Sigmoid colon (tissue), 4 donors: ENCODE measurements around the gene AUTS2.

Experiments
- POLR2AphosphoS5 ChIP-seq, 4 donors: sonication (generic); formaldehyde crosslinking; IDR thresholded peaks; one replicate each; pipeline ENCODE4 v1.6.1; 2017; ENCODE audit warnings: antibody characterized with exemption in 4 of 4
- TF ChIP-seq, protein P1 (sequence below), 4 experiments: fragments of 450-650 bp in 3 of 4; fragments of 200-600 bp in 1 of 4; IDR thresholded peaks; one replicate each; pipeline ENCODE4 v1.5.1; 2016 to 2019; ENCODE audit warnings: antibody characterized with exemption in 4 of 4, mild to moderate bottlenecking in 3 of 4, moderate library complexity in 2 of 4

DNA sequence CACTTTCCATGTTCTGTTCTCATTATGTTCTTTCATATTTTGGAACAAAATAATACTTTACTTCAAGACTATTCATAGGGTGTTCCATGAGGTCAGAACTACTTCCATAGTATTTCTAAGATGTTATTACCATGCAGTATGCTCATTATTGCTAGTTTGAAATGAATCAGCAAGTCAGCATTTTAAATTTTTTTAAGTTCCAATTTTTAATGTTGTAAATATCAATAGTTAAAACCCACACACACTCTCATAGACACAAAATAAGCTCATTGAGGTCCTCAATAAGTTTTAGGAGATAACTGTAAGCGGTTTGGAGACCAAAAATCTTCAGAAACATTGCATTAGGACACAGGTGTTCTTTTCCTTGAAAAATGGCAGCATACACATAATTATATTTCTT, 550.7 kb downstream of the AUTS2 start:
- no peak for TF ChIP-seq POLR2AphosphoS5 (IDR thresholded peaks at IDR 0.05)
- TF ChIP-seq, protein P1, sequence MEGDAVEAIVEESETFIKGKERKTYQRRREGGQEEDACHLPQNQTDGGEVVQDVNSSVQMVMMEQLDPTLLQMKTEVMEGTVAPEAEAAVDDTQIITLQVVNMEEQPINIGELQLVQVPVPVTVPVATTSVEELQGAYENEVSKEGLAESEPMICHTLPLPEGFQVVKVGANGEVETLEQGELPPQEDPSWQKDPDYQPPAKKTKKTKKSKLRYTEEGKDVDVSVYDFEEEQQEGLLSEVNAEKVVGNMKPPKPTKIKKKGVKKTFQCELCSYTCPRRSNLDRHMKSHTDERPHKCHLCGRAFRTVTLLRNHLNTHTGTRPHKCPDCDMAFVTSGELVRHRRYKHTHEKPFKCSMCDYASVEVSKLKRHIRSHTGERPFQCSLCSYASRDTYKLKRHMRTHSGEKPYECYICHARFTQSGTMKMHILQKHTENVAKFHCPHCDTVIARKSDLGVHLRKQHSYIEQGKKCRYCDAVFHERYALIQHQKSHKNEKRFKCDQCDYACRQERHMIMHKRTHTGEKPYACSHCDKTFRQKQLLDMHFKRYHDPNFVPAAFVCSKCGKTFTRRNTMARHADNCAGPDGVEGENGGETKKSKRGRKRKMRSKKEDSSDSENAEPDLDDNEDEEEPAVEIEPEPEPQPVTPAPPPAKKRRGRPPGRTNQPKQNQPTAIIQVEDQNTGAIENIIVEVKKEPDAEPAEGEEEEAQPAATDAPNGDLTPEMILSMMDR (IDR thresholded peaks at IDR 0.05), result no peak
